Adrenal gland (tissue), 5 donors: ENCODE results near the gene SMG6.

Experiments used
- POLR2A ChIP-seq, 2 donors: fragments of 450-650 bp; IDR thresholded peaks; one replicate each; pipeline ENCODE4 v1.6.1; 2017; ENCODE audit warnings: antibody characterized with exemption in 2 of 2, mild to moderate bottlenecking in 2 of 2, moderate library complexity in 1 of 2
- TF ChIP-seq, protein P1 (sequence below), 6 experiments: fragments of 450-650 bp in 4 of 6; fragments of 200-600 bp in 2 of 6; sonication (generic) in 1 of 6; IDR thresholded peaks; 1 replicate in 5 of 6; 2 replicates in 1 of 6; pipeline versions ENCODE4 v1.5.1 to v1.8.0; 2016 to 2021; ENCODE audit warnings: antibody characterized with exemption in 6 of 6, mild to moderate bottlenecking in 2 of 6, moderate library complexity in 1 of 6
- donor health status: DM: no; HTN: no; CAD: no.

DNA sequence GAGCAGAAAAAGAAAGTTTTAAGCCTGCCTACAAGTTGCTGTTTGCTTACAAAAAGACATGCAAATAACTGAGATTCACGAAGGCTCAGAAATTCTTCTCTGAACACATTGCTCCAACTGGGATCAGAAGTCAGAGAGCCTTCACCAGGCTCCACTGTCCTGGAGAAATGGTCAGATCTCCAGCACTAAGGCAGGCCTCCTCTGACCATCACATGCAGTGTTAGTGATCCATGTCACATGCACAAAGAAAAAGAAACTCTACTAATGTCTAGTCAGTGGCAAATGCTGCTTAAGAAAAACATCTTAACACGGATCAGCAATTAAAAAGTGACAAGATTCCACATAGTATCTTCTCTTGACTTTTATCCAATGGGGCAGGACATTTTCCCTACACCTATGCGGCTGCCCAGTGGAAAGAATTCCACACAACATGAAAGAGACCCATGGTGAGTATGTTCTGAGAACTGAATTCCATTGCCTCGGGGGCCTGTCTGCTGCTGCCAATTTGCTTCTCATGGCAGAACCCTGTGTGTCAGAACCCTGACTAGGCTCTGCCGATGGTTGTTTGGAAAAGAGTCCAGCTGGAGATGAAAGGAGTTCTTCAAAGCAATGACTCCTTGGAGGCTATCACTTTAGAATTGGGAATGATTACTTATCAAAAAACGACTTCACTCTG is 152.1 kb downstream of the SMG6 start:
- TF ChIP-seq, protein P1, sequence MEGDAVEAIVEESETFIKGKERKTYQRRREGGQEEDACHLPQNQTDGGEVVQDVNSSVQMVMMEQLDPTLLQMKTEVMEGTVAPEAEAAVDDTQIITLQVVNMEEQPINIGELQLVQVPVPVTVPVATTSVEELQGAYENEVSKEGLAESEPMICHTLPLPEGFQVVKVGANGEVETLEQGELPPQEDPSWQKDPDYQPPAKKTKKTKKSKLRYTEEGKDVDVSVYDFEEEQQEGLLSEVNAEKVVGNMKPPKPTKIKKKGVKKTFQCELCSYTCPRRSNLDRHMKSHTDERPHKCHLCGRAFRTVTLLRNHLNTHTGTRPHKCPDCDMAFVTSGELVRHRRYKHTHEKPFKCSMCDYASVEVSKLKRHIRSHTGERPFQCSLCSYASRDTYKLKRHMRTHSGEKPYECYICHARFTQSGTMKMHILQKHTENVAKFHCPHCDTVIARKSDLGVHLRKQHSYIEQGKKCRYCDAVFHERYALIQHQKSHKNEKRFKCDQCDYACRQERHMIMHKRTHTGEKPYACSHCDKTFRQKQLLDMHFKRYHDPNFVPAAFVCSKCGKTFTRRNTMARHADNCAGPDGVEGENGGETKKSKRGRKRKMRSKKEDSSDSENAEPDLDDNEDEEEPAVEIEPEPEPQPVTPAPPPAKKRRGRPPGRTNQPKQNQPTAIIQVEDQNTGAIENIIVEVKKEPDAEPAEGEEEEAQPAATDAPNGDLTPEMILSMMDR (IDR thresholded peaks at IDR 0.05): no peak
- no peak for TF ChIP-seq POLR2A (IDR thresholded peaks at IDR 0.05)
